ENCODE results near the gene OTX1.

GRCh38 chr2:63018439-63018838 is 32.2 kb upstream of the OTX1 start:
- TF ChIP-seq, protein P1, sequence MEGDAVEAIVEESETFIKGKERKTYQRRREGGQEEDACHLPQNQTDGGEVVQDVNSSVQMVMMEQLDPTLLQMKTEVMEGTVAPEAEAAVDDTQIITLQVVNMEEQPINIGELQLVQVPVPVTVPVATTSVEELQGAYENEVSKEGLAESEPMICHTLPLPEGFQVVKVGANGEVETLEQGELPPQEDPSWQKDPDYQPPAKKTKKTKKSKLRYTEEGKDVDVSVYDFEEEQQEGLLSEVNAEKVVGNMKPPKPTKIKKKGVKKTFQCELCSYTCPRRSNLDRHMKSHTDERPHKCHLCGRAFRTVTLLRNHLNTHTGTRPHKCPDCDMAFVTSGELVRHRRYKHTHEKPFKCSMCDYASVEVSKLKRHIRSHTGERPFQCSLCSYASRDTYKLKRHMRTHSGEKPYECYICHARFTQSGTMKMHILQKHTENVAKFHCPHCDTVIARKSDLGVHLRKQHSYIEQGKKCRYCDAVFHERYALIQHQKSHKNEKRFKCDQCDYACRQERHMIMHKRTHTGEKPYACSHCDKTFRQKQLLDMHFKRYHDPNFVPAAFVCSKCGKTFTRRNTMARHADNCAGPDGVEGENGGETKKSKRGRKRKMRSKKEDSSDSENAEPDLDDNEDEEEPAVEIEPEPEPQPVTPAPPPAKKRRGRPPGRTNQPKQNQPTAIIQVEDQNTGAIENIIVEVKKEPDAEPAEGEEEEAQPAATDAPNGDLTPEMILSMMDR (IDR thresholded peaks at IDR 0.05; ENCODE audit: control extremely low read depth in 1 of 3, insufficient read depth in 1 of 3, low read depth in 1 of 3, low read length in 3 of 3) = no peak
- no peak for TF ChIP-seq POLR2AphosphoS5 (IDR thresholded peaks at IDR 0.05; ENCODE audit: low read depth, low read length)

Measured in H1 (cell line).